GM18507 (cell line): ENCODE data around the gene BTF3.

Experiments
- DNase-seq: peaks from one replicate; pipeline ENCODE4 v3.0.0; 2011; ENCODE audit warnings: low read depth; ENCODE audit not compliant: insufficient read length; ENCODE audit errors: extremely low spot score
- FAIRE-seq: peaks from 2 replicates; lab custom pipeline; 2011; peaks lifted over from hg19 to GRCh38; lab: Jason Lieb, UNC

Gene BTF3

GRCh38 chr5:73513996-73514395 is 15.8 kb downstream of the BTF3 start:
- FAIRE-seq (no peak), DNase-seq (no peak)

DNA sequence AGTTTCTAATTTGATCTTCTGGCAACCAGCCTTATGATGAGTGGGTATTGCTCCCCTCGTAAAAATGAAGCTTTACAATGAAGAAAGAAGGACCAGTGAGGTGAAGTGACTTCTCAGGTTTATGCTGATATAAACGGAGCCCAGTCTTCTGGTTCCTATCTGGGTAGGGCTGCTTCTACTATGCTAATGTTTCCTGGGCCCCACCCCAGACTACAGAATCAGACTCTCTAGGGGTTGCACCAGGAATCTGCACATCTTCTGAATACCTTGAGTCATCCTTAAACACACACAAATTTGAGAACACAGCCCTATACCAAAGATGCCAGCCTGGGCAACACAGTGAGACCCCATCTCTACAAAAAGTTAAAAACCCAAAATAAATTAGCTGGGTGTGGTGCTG is 16.2 kb downstream of the BTF3 start:
- no peak for FAIRE-seq
- DNase-seq: no peak

DNA sequence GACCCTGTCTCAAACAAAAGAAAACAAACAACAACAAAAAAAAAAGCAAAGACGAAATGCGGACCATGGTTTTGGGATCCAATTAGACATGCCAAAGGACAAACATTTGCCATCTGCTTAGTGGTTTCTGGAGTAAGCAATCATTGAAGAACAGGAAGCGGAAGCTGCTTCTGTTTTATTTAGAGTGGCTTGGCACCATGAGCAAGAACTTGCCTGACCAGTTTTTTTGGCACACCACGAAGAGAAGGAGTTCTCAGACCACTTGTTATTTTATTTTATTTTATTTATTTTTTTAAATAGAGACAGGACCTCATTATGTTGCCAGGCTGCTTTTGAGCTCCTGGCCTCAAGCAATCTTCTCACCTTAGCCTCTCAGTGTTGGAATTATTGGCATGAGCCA is 17.0 kb downstream of the BTF3 start:
- FAIRE-seq (no peak), DNase-seq (no peak)

DNA sequence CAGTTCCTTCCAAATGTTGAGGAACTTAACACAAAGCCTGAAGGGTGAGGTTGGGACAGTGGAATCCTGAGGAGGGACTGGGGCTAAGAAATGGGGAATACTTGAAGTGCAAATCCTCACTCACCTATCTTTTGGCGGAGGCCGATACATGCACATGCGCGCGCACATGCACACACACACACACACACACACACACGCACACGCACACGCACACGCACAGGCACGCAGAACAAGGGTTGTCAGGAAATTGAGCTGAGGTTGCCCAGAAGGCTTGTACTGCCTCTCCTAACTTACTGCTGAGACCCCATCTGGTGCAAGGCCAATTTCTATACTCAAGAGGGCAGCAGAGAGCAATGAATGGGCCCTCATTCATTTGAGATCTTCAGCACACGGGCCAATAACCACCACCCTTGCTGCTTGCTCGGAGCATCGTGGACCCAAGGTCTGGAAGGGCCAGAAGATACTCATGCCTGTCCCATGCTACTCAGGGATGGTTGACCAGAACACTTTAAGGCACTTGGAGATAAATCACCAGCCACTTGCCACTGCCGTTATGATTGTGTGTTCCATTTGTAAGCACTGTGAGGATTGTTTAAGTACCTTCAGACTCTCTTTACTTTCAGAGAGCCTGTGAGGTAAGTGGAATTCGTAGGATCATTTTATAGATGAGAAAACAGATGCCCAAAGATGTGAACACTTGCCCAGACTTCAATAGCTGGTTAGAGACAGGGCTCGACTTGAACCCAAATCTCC is 21.5 kb downstream of the BTF3 start:
- DNase-seq (peak; percentile 62), FAIRE-seq (peak; percentile 83)

DNA sequence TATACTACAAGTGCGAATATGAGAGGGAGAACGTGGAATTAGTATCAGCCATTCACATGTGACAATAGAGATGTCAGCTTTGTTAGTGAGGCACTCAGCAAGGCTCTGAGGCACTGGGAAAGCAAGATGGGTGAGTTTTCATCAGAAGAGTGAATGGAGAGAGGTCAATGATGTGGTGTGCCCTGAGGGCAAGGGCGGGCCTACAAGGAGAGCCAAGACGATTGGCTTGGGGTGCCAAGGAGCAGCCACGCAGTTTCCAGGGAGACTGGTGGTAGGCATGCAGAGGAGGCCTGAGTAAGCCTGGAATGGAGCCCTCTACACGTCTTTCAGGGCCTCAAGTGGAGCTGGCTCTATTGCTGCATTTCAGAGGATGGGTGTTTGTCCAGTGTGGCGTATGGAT is 24.7 kb downstream of the BTF3 start:
- FAIRE-seq: no peak
- no peak for DNase-seq

- FAIRE-seq (no peak), DNase-seq (no peak)
Measured at GRCh38 chr5:73523861-73524260, 25.6 kb downstream of the BTF3 start.

DNA sequence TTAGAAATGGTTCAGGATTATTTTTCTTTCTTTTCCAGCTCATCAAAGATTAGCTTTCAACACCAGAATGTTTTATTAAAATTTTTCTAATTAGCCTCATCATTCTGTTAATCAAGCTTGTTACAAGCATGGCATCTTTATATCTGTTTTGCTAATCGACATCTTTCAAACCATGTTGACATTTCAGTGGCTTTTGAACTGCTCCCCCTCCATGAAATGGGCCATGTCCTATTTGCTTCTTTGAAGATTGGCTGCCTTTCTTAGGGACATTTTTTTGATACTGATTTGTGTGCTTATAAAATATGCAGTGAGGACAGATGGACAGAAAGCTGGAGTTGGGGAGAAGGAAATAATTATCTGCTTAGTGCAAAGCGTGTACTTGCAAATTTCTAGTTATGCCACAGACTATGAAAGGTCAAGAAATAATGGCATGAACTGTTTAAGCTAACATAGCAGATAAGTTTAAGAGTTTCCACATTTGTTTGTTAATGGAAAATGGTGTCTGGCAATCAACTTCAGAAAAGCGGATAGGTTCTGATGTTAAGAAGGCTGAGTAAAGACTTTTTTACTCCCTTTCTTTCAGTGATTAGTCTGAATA is 27.5 kb downstream of the BTF3 start:
- FAIRE-seq: no peak
- DNase-seq: no peak

DNA sequence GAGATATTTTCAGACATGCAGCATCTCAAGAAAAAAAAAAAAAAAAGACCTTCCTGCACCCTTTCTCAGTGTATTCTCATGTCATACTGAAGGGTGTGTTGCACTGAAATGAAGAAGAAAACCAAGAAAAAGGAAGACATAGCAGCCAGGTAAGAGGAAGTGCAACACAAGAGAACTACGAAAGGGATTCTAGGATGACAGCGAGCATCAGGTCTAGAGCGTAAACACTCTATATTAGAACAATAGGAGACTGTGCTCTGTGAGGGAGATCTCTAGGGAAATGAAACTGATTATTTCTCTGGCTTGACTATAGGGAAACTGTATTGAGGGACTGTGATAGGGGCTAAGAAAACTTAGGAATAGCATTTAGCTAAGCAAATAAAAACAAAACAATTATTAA is 30.0 kb downstream of the BTF3 start:
- FAIRE-seq: no peak
- DNase-seq: no peak

GRCh38 chr5:73529081-73529480 is 30.8 kb downstream of the BTF3 start:
- FAIRE-seq: no peak
- no peak for DNase-seq

GRCh38 chr5:73531356-73531755 is 33.1 kb downstream of the BTF3 start:
- no peak for DNase-seq
- FAIRE-seq: no peak

GRCh38 chr5:73532195-73532594 is 34.0 kb downstream of the BTF3 start:
- FAIRE-seq: no peak
- no peak for DNase-seq

DNA sequence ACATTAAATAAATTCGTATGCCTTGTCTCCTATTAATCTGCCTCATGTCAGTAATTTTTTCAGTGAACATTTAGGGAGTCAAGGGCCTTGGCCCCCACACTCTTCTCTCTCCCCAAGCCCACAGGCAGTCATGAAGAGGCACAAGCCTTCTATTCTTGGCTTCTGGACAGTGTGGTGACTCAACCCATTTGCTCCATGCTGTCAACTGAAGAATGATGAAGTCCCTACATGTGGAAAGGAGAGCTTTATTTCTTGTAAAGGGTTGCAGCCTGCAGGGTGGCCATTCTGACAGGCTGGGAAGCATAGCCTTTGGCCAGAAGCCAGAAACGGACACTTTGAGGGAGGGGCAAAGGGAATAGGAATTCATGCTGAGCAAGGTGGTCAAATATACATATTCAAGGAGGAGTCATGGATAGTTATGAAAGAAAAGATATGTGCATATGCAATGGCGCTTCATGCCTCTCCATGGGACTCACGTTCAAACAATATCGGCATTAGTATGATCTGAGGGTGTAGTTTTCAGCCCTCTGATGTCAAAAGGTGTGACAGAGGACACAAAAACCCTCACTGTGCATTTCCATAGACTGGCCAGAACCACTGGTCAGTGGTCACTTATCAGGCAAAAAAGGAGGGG is 35.9 kb downstream of the BTF3 start:
- no peak for DNase-seq
- FAIRE-seq: no peak

DNA sequence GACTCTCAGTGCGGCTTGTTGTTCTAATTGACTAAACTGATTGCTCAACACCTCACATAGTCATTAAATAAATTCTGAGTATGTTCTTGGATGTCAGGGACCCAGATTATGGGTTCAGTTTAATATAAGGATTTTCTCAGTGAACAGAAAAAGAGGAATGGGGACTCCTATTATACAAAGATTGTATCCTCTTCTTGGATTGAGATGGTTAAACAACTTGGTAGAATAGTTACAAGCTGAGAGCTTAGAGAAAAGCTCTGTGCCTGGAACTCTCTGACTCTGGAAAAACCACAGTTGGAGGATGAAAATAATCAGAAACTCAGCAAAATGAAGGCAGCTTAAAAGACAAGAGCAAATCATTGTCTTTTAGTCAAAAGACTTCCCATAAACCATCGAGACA is 36.7 kb downstream of the BTF3 start:
- DNase-seq (no peak), FAIRE-seq (no peak)

DNA sequence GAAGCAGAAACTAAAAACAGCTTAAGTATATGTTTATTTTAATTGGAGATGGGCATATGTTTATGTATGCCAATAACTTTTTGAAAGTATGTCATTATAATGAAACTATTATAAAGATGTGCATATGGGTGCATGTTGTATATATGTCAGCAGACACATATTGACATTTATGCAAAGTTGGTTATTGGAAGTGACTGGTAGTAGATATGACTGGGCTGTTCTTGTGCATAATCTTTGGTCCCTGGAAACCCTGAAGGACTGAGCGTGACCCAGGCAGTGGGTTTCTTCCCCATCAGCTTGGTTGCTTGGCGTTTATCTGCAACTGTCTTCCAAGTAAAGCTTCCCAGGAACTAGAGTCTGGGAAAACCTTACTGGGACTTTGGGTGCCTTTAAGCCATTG is 41.5 kb downstream of the BTF3 start:
- FAIRE-seq: no peak
- DNase-seq: no peak

GRCh38 chr5:73540192-73540591 is 42.0 kb downstream of the BTF3 start:
- FAIRE-seq (no peak), DNase-seq (no peak)

GRCh38 chr5:73542020-73542419 is 43.8 kb downstream of the BTF3 start:
- DNase-seq: no peak
- no peak for FAIRE-seq

DNA sequence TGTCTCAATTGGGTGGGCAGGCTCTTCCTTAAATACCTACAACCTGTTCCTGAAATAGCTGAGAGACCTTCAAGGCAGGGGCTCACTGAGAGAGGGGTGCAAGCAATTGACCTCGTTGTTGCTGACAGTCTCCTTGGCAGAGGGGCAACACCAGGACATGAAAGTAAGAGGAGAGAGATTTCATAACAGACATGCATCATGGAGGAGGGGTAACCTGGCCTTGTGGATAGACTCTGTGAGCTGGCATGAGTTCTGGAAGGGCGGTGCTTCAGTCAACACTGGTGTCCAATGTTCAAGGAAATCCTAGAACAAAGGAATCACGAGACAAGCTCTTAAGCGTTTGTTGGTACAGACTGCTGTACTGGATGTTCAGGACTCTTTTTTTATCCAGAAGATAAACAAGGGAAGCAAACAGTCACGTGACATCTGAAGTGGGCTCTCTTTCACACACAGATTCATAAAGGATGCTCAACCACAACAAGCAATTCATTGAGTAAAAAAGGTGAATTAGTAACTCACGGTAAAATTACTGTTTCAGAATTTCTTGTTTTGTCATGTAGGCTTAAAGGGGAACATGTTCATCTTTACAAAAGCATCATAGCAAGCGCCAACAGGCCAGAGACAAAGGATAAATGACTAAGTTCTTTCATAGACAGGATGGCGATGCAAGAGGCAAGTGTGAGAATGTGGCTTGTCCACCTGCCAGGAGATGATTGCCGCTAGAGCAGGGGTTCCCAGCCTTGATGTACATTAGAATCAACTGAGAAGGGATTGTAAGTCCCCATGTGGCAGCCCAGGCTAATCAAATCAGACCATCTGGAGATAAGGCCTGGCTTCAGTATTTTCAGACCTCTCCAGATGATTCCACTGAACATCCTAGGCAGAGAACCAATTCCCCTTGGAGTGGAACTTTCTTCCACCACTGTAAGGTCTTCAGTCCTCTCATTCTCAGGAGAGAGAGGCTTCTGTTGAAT is 46.5 kb downstream of the BTF3 start:
- FAIRE-seq (no peak), DNase-seq (no peak)

GRCh38 chr5:73545403-73545779 is 47.1 kb downstream of the BTF3 start:
- FAIRE-seq (no peak), DNase-seq (no peak)

- FAIRE-seq (no peak), DNase-seq (no peak)
Measured at GRCh38 chr5:73550016-73550415, 51.8 kb downstream of the BTF3 start.

DNA sequence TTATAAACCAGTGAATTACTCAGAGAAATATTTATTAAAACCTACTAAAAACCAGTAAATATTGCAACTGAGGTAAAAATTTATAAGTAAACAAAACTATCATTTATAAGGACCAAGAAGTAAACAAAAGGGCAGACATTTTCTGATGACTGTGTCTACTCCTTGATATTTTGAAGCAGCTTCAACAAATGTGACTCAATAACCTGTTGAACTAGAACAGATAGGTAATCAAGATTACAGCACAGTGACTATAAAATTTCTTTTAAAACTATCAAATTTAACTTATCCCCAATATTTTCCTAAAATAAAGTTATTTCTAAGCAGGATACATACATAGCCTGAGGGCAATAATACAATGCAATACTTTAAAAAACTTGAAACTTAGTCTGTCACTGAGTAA is 54.4 kb downstream of the BTF3 start:
- FAIRE-seq (no peak), DNase-seq (no peak)
